K562 (cell line): Measurements from ENCODE around the gene BRAF.

Source experiments
- EZH2 ChIP-seq: IDR thresholded peaks from 2 replicates; pipeline ENCODE4 v1.6.1; 2012; ENCODE audit warnings: low read depth, mild to moderate bottlenecking, inconsistent platforms, low read length, borderline replicate concordance
- MAFF ChIP-seq: IDR thresholded peaks from 2 replicates; pipeline ENCODE4 v1.6.1; 2012; ENCODE audit warnings: low read length, improper control_type of control experiment
- THAP7 ChIP-seq: fragments of 250-450 bp; sonication (Bioruptor Pico); IDR thresholded peaks from 2 replicates; pipeline ENCODE4 v1.5.0; 2021
- ZNF217 ChIP-seq: sonication (generic); formaldehyde crosslinking; IDR thresholded peaks from 2 replicates; pipeline ENCODE4 v1.8.0; 2022; ENCODE audit warnings: mild to moderate bottlenecking, missing genetic modification reagents

GRCh38 chr7:140810830-140811556 lies 113.7 kb downstream of the BRAF start:
- TF ChIP-seq THAP7 (CRISPR knock-in tag), result no peak
- TF ChIP-seq EZH2, result no peak
- 0 out of 2 replicates have a peak, but pooled peaks have one; percentile 18 for TF ChIP-seq MAFF
- TF ChIP-seq ZNF217 (CRISPR knock-in tag), result no peak
